Immature natural killer cell (primary cell): Measurements from ENCODE around the gene NSMCE1. TPM values are rescaled to one million over a fixed set of nuclear protein-coding genes. Genes with fewer than 3 reads are reported as not detected.
A peak's percentile ranks its signal among the peaks of the same experiment; 100 is the strongest.

Source experiments
- DNase-seq, 3 donors: peaks; one replicate each; pipeline ENCODE4 v3.0.0; 2022; ENCODE audit warnings: mixed read lengths in 1 of 3
- H3K27ac Mint-ChIP-seq, 6 donors: one replicate each; pipeline ENCODE4 v1.8.0; 2020; ENCODE audit warnings: mixed read lengths in 6 of 6, mild to moderate bottlenecking in 5 of 6, inconsistent platforms in 4 of 6, moderate library complexity in 3 of 6
- H3K27me3 Mint-ChIP-seq, 3 donors: one replicate each; pipeline ENCODE4 v1.8.0; 2020 to 2021; ENCODE audit warnings: low read depth in 3 of 3, mild to moderate bottlenecking in 3 of 3, mixed read lengths in 3 of 3, moderate library complexity in 3 of 3, inconsistent platforms in 1 of 3
- H3K36me3 Mint-ChIP-seq, 3 donors: one replicate each; pipeline ENCODE4 v1.8.0; 2020; ENCODE audit warnings: mixed read lengths in 3 of 3, inconsistent platforms in 2 of 3, mild to moderate bottlenecking in 2 of 3
- H3K4me1 Mint-ChIP-seq, 2 donors: one replicate each; pipeline ENCODE4 v1.8.0; 2020; ENCODE audit warnings: inconsistent platforms in 2 of 2, mild to moderate bottlenecking in 2 of 2, mixed read lengths in 2 of 2, moderate library complexity in 1 of 2
- H3K4me3 Mint-ChIP-seq, 5 donors: one replicate each; pipeline ENCODE4 v1.8.0; 2020; ENCODE audit warnings: mild to moderate bottlenecking in 5 of 5, mixed read lengths in 5 of 5, inconsistent platforms in 3 of 5, moderate library complexity in 3 of 5
- H3K9me3 Mint-ChIP-seq, 6 donors: one replicate each; pipeline ENCODE4 v1.8.0; 2020; ENCODE audit warnings: mild to moderate bottlenecking in 6 of 6, mixed read lengths in 6 of 6, inconsistent platforms in 4 of 6, moderate library complexity in 3 of 6
- polyA plus RNA-seq, 3 donors: library from polyadenylated mRNA; unstranded; fragments of 300-500 nt; fragmentation: Illumina TruSeq; gene quantifications; one replicate each; pipeline ENCODE4 v1.2.3, GENCODE V29; 2021

The NSMCE1 gene
- polyA plus RNA-seq, 3 donors from 2014 or later, result 133 to 162 (median 148) TPM

DNA sequence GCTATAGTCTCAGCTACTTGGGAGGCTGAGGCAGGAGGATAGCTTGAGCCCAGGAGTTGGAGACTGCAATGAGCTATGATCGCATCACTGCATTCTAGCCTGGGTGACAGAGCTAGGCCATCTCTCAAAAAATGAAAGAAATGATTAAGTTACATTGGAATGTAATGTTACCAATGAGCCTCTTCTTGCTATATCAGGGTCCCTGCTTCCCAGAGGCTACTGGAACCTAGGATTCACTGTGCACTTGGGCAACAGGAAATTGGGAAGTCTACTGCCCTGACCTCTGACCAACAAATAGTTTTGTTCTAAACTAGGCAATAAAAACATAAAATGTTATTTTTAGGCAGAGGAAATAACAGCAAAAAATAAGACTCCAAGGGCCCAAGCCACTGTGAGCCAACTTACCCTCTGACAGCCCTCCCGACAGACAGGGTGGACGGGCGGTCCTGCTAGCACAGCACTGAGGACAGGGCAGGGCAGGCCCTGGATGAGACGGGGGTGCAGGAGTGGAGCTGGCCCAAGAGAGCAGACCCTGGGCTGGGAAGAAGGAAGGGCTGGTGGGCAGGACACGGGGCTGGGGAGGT lies 27.5 kb downstream of the NSMCE1 start:
- Mint-ChIP-seq H3K9me3 (no peaks in the 10 kb centered on the region), H3K27ac (peak overlapping the region in 5 of 6 donors; percentile 27 to 98 (median 62)), H3K4me1 (peaks cover 77 to 85% of the 10 kb centered on the region in 2 donors), H3K27me3 (peaks cover 7 to 18% (median 10%) of the 10 kb centered on the region in 3 donors), H3K36me3 (peaks cover 0 to 8% (median 0%) of the 10 kb centered on the region in 3 donors), H3K4me3 (no peak overlapping the region)
- no peak for DNase-seq

DNA sequence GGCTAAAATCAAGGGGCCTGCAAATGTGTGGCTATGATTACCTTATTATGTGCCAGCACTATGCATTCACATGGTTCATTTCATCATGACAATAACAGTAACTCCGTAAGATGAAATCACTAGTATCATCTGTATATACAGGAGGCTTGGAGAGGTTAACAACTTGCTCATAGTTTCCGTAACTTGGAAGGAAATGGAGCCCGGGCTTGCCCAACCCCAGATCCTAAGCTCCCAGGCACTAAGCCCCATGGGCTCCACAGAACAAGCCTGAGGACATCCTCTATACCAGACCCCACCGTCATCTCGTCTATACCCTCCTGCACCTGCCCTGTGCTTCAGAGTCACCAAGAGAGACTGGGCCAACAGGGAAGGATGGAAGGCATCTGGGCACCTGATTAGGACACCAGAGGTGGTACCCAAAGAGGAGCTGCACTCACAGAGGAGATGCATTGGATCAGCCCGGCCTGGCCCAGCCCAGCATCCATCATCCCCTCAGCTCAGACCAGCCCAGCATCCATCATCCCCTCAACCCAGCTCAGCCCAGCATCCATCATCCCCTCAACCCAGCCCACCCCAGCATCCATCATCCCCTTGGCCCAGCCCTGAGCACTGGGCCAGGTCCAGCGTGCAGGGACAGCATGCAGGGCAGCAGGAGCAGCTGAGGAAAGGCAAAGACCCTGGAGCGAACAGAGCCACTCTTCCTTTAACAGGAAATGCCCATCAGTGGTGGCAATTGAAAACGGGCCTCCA lies 28.5 kb downstream of the NSMCE1 start:
- no peak for DNase-seq
- H3K36me3 Mint-ChIP-seq, result peaks cover 0 to 4% (median 0%) of the 10 kb centered on the region in 3 donors
- H3K27me3 Mint-ChIP-seq, result peaks cover 8 to 20% (median 18%) of the 10 kb centered on the region in 3 donors
- H3K9me3 Mint-ChIP-seq, result no peaks in the 10 kb centered on the region
- peak overlapping the region; percentile 55 to 100 (median 98) for H3K27ac Mint-ChIP-seq
- H3K4me3 Mint-ChIP-seq, result no peak overlapping the region
- peaks cover 82 to 85% of the 10 kb centered on the region in 2 donors for H3K4me1 Mint-ChIP-seq

GRCh38 chr16:27239026-27239425 lies 29.5 kb downstream of the NSMCE1 start:
- Mint-ChIP-seq H3K4me1 (peaks cover 82 to 85% of the 10 kb centered on the region in 2 donors), H3K4me3 (peak overlapping the region in 3 of 5 donors; percentile 20 to 90 (median 75)), H3K36me3 (peaks cover 0 to 8% (median 4%) of the 10 kb centered on the region in 3 donors), H3K27ac (peak overlapping the region; percentile 98 to 100 (median 98)), H3K27me3 (peaks cover 11 to 22% (median 18%) of the 10 kb centered on the region in 3 donors), H3K9me3 (no peaks in the 10 kb centered on the region)
- no peak for DNase-seq

DNA sequence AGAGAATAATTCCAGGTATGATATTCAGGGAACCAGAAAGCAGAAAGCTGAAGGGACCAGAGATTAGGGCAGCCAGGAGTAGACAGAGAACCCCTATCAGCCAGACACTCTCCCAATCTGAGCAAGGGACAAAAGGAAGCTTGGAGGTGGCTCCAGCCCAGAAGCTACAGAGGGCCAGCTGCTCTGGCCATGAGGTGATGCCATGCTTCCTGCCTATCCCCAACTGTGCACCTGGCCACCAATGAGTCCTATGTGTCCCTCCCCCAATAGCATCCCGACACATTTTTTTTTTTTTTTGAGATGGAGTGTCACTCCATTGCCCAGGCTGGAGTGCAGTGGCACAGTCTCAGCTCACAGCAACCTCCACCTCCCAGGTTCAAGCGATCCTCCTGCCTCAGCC lies 30.0 kb downstream of the NSMCE1 start:
- Mint-ChIP-seq H3K9me3 (no peaks in the 10 kb centered on the region), H3K4me1 (peaks cover 82 to 85% of the 10 kb centered on the region in 2 donors), H3K4me3 (peak overlapping the region; percentile 75 to 90 (median 76)), H3K27ac (peak overlapping the region; percentile 98 to 100 (median 98)), H3K27me3 (peaks cover 11 to 22% (median 18%) of the 10 kb centered on the region in 3 donors), H3K36me3 (peaks cover 0 to 8% (median 4%) of the 10 kb centered on the region in 3 donors)
- no peak for DNase-seq

DNA sequence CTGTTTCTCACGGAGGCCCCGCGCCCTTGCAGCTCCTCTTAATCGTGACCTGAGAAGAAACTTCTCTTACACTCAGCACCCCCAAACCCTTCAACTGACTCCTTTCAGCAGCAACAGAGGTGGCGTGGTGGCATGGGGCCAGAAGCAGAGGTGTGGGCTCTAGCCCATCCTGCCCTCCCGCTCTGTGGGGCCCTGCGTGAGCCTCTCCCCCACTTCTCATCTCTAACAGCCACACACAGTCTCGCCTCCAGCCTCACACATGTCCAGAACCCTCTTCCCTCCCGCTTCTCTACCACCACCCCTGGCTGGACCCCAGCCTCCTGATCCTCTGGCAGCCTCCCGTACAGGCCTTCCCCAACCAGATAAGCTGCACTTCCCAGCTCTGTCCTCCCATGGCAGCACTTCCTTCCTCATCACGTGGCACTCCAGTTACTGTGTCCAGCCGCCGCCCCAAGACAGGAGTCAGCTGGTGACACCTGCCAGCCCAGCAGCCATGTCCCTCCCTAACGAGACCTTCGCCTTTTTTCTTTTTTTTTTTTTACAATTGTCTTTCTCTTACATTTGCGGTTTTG lies 30.5 kb downstream of the NSMCE1 start:
- H3K4me3 Mint-ChIP-seq, result peak overlapping the region; percentile 75 to 90 (median 76)
- DNase-seq, result peak; percentile 70 to 75 (median 74)
- H3K4me1 Mint-ChIP-seq, result peaks cover 81 to 85% of the 10 kb centered on the region in 2 donors
- peaks cover 0 to 8% (median 4%) of the 10 kb centered on the region in 3 donors for H3K36me3 Mint-ChIP-seq
- H3K9me3 Mint-ChIP-seq, result no peaks in the 10 kb centered on the region
- H3K27me3 Mint-ChIP-seq, result peaks cover 11 to 22% (median 18%) of the 10 kb centered on the region in 3 donors
- H3K27ac Mint-ChIP-seq, result peak overlapping the region; percentile 98 to 100 (median 98)

- Mint-ChIP-seq H3K27ac (peak overlapping the region; percentile 98 to 100 (median 98)), H3K9me3 (no peaks in the 10 kb centered on the region), H3K4me1 (peaks cover 81 to 85% of the 10 kb centered on the region in 2 donors), H3K4me3 (peak overlapping the region; percentile 75 to 90 (median 76)), H3K27me3 (peaks cover 11 to 22% (median 18%) of the 10 kb centered on the region in 3 donors), H3K36me3 (peaks cover 0 to 9% (median 4%) of the 10 kb centered on the region in 3 donors)
- peak; percentile 78 to 83 (median 81) for DNase-seq
Observed at GRCh38 chr16:27237219-27238015, 31.2 kb downstream of the NSMCE1 start.

GRCh38 chr16:27236635-27237218 lies 31.8 kb downstream of the NSMCE1 start:
- H3K4me1 Mint-ChIP-seq, result peaks cover 82 to 85% of the 10 kb centered on the region in 2 donors
- peaks cover 0 to 12% (median 4%) of the 10 kb centered on the region in 3 donors for H3K36me3 Mint-ChIP-seq
- peak overlapping the region; percentile 98 to 100 (median 98) for H3K27ac Mint-ChIP-seq
- no peaks in the 10 kb centered on the region for H3K9me3 Mint-ChIP-seq
- peak overlapping the region; percentile 75 to 90 (median 76) for H3K4me3 Mint-ChIP-seq
- DNase-seq, result peak in 1 of 3 donors; percentile 76
- peaks cover 11 to 22% (median 18%) of the 10 kb centered on the region in 3 donors for H3K27me3 Mint-ChIP-seq

GRCh38 chr16:27235938-27236245 lies 32.7 kb downstream of the NSMCE1 start:
- no peaks in the 10 kb centered on the region for H3K9me3 Mint-ChIP-seq
- H3K36me3 Mint-ChIP-seq, result peaks cover 0 to 10% (median 6%) of the 10 kb centered on the region in 3 donors
- DNase-seq, result no peak
- peaks cover 87 to 89% of the 10 kb centered on the region in 2 donors for H3K4me1 Mint-ChIP-seq
- peak overlapping the region; percentile 74 to 84 (median 77) for H3K4me3 Mint-ChIP-seq
- H3K27ac Mint-ChIP-seq, result peak overlapping the region; percentile 98 to 100 (median 98)
- peaks cover 12 to 25% (median 18%) of the 10 kb centered on the region in 3 donors for H3K27me3 Mint-ChIP-seq

DNA sequence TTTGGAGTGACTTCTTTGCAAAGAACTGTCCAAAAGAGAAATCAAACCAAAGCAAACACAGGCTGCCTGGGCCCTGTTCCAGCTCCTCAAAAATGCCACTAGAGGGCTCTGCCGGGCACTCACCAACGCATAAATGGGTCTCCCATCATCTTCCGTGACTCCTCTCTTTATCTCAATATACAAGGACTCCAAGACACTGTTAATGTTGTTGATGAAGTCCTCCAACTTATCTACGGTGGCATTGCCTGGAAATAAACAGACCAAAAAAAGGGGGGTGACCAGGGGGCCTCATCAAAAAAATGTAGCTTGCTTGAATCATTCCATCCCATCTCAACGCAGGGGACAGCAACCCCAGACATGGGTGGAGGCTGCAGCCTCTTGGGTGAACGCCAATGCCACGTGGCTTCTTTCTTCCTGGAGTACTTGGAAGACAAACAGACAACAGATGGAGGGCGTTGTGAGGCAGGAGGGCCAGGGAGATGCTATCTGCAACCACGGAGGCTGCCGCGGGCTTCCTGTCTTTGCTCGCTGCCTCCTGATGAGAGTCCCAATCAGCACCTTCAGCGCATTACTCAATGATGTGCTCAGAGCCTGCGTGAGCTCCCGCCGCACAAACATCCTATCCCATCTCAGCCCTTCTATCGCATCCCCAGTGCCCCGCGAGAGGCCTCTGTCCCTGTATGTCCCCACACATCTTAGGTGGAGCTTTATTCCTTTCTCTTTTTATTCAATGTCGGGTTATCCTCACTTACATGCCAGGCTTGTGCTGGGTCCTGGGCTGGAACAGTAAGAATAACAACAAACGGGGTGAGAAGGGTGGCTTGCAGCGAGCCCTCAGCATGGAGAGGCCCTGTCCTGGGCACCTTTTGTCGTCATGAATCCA lies 33.3 kb downstream of the NSMCE1 start:
- DNase-seq, result peak; percentile 87 to 90 (median 88)
- H3K4me1 Mint-ChIP-seq, result peaks cover 93 to 95% of the 10 kb centered on the region in 2 donors
- peaks cover 13 to 29% (median 18%) of the 10 kb centered on the region in 3 donors for H3K27me3 Mint-ChIP-seq
- H3K4me3 Mint-ChIP-seq, result peak overlapping the region; percentile 74 to 84 (median 77)
- H3K9me3 Mint-ChIP-seq, result no peaks in the 10 kb centered on the region
- peaks cover 0 to 10% (median 7%) of the 10 kb centered on the region in 3 donors for H3K36me3 Mint-ChIP-seq
- peak overlapping the region; percentile 98 to 100 (median 98) for H3K27ac Mint-ChIP-seq

GRCh38 chr16:27234603-27235002 lies 34.0 kb downstream of the NSMCE1 start:
- Mint-ChIP-seq H3K27me3 (peaks cover 13 to 29% (median 18%) of the 10 kb centered on the region in 3 donors), H3K4me3 (peak overlapping the region; percentile 74 to 84 (median 77)), H3K36me3 (peaks cover 0 to 10% (median 7%) of the 10 kb centered on the region in 3 donors), H3K27ac (peak overlapping the region; percentile 98 to 100 (median 98)), H3K9me3 (no peaks in the 10 kb centered on the region), H3K4me1 (peaks cover 90 to 94% of the 10 kb centered on the region in 2 donors)
- DNase-seq, result no peak

- H3K4me3 Mint-ChIP-seq, result peak overlapping the region; percentile 16 to 44 (median 40)
- H3K36me3 Mint-ChIP-seq, result peaks cover 0 to 10% (median 7%) of the 10 kb centered on the region in 3 donors
- no peak for DNase-seq
- H3K27ac Mint-ChIP-seq, result peak overlapping the region; percentile 98 to 100 (median 98)
- H3K9me3 Mint-ChIP-seq, result no peaks in the 10 kb centered on the region
- H3K27me3 Mint-ChIP-seq, result peaks cover 13 to 29% (median 18%) of the 10 kb centered on the region in 3 donors
- H3K4me1 Mint-ChIP-seq, result peaks cover 87 to 91% of the 10 kb centered on the region in 2 donors
Observed at GRCh38 chr16:27234171-27234570, 34.4 kb downstream of the NSMCE1 start.

DNA sequence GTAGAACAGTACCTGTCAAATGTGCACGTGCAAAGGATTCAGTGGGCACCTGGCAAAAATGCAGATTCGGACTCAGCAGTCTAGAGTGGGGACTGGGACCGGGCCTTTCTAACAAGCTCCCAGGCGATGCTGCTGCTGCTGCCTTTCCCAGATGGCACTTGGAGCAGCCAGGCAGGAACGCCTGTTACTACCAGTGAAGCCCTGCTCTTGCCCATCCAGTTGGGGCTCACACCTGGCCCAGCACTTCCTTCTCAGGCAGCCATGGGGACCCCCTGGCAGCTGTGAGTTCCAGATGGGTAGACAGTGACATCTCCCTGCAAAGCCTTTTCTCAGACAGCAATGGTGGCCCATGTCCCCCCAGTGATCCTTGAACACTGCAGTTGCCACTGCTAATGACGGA lies 34.8 kb downstream of the NSMCE1 start:
- peaks cover 13 to 29% (median 18%) of the 10 kb centered on the region in 3 donors for H3K27me3 Mint-ChIP-seq
- DNase-seq, result no peak
- peak overlapping the region in 4 of 5 donors; percentile 6 to 44 (median 28) for H3K4me3 Mint-ChIP-seq
- peaks cover 83 to 88% of the 10 kb centered on the region in 2 donors for H3K4me1 Mint-ChIP-seq
- H3K27ac Mint-ChIP-seq, result peak overlapping the region; percentile 98 to 100 (median 98)
- no peaks in the 10 kb centered on the region for H3K9me3 Mint-ChIP-seq
- peaks cover 0 to 10% (median 7%) of the 10 kb centered on the region in 3 donors for H3K36me3 Mint-ChIP-seq
